Retinal pigment epithelial cell (primary cell): ENCODE data around the gene SUFU.
A peak's percentile ranks its signal among the peaks of the same experiment; 100 is the strongest.

Experiments
- DNase-seq: peaks from one replicate; pipeline ENCODE4 v3.0.0-alpha.2; 2010; ENCODE audit warnings: low read depth
- H3K4me3 ChIP-seq: 2 replicates; pipeline ENCODE4 v1.5.1; 2011; ENCODE audit warnings: mild to moderate bottlenecking, low read length, control low read depth, moderate library complexity
- CTCF ChIP-seq: conservative IDR thresholded peaks from 2 replicates; pipeline ENCODE4 v1.5.1; 2011; ENCODE audit warnings: low read depth, low read length, control low read depth, inconsistent platforms

SUFU gene

GRCh38 chr10:102644066-102644645 lies 140.4 kb downstream of the SUFU start, which contains the start of gene TRIM8:
Gene TRIM8 (plus strand): TSS chr10:102644479. CDS start chr10:102644618, 139 bp downstream.
- no peak for TF ChIP-seq CTCF
- DNase-seq, result no peak
- H3K4me3 ChIP-seq, result peak within 1 kb of the TSS; percentile 89

- TF ChIP-seq CTCF, result peak; percentile 68
- DNase-seq, result no peak
- peak overlapping the region; percentile 89 for H3K4me3 ChIP-seq
These were observed 141.0 kb downstream of the SUFU start for GRCh38 chr10:102644646-102645387.

- peak overlapping the region; percentile 89 for H3K4me3 ChIP-seq
- no peak for DNase-seq
- no peak for TF ChIP-seq CTCF
These were observed 141.6 kb downstream of the SUFU start for GRCh38 chr10:102645388-102645740.

GRCh38 chr10:102645741-102646609 lies 142.2 kb downstream of the SUFU start:
- no peak for DNase-seq
- H3K4me3 ChIP-seq, result peak overlapping the region; percentile 89
- TF ChIP-seq CTCF, result no peak

- no peak for TF ChIP-seq CTCF
- H3K4me3 ChIP-seq, result peak overlapping the region; percentile 89
- DNase-seq, result no peak
These were observed 143.1 kb downstream of the SUFU start for GRCh38 chr10:102646610-102647442.

GRCh38 chr10:102647443-102648268 lies 143.9 kb downstream of the SUFU start:
- peak overlapping the region; percentile 89 for H3K4me3 ChIP-seq
- TF ChIP-seq CTCF, result no peak
- DNase-seq, result no peak
